Measurements from ENCODE around the gene RPTOR. TPM values are rescaled to one million over a fixed set of nuclear protein-coding genes. Genes with fewer than 3 reads are reported as not detected.

The RPTOR gene
- polyA plus RNA-seq, 1 of the 3 experiments (the other 2 are of a cell fraction) = 14.9 TPM

- Histone ChIP-seq H3K27me3 (ENCODE audit: insufficient read depth) (no peaks in the 10 kb centered on the region; the same call in 1 of the 2 replicates), H3K27ac (ENCODE audit: low read depth in 2 of 2, low read length in 1 of 2) (no peak overlapping the region), H3F3A (replicated peaks; ENCODE audit: insufficient read depth) (peaks cover 7% of the 10 kb centered on the region), H3K9me3 (no peaks in the 10 kb centered on the region), H3K79me2 (ENCODE audit: insufficient read depth) (no peaks in the 10 kb centered on the region), H2AFZ (ENCODE audit: low read depth) (no peak overlapping the region), H3K4me1 (ENCODE audit: control insufficient read depth in 1 of 2, insufficient read depth in 2 of 2, low read depth in 1 of 2, low read length in 1 of 2) (peaks cover 0 to 15% of the 10 kb centered on the region in 2 experiments; a peak in 1 of 4 replicates), H3K4me2 (no peak overlapping the region), H3K36me3 (replicated peaks in 1 of 2; ENCODE audit: control insufficient read depth in 1 of 2, insufficient read depth in 2 of 2, low read length in 1 of 2) (no peaks in the 10 kb centered on the region), H3K9ac (no peak overlapping the region), H4K20me1 (ENCODE audit: insufficient read depth) (no peaks in the 10 kb centered on the region), H3K9me2 (no peaks in the 10 kb centered on the region), H3K4me3 (ENCODE audit: low read depth in 2 of 2, low read length in 1 of 2) (no peak overlapping the region)
- no peak for DNase-seq
- ChIA-PET POLR2A (no interaction called here), CTCF (interaction anchor here (1.1 to 1.9 kb wide), 5 partner anchors 27 to 481 kb away, joined by 4 read pairs; no protein-coding TSS in a partner anchor)
- TF ChIP-seq IRF3 (IDR thresholded peaks at IDR 0.05; ENCODE audit: low read depth, low read length) (no peak), MEF2A (IDR thresholded peaks at IDR 0.05; ENCODE audit: borderline replicate concordance, low read depth) (no peak), TEAD4 (IDR thresholded peaks at IDR 0.05; ENCODE audit: borderline replicate concordance, insufficient read depth) (no peak), GABPA (IDR thresholded peaks at IDR 0.05; ENCODE audit: low read depth) (no peak), USF2 (IDR thresholded peaks at IDR 0.05; ENCODE audit: borderline replicate concordance, low read depth, low read length) (no peak), EP300 (IDR thresholded peaks at IDR 0.05; ENCODE audit: borderline replicate concordance in 1 of 2, low read depth in 1 of 2, low read length in 1 of 2) (no peak), GATA2 (CRISPR knock-in tag; IDR thresholded peaks at IDR 0.05) (no peak), RXRA (IDR thresholded peaks at IDR 0.05; ENCODE audit: borderline replicate concordance, low read depth) (no peak), SIN3A (IDR thresholded peaks at IDR 0.05; ENCODE audit: borderline replicate concordance, low read depth, low read length) (no peak), ELF1 (IDR thresholded peaks at IDR 0.05) (no peak)
- 78% methylated on average over 19 of the region's 22 CpGs for WGBS (ENCODE audit: low lambda C conversion rate)
These were observed 44.5 kb upstream of the RPTOR start for GRCh38 chr17:80499961-80500665.

GRCh38 chr17:80501741-80502577, 42.7 kb upstream of the RPTOR start:
- no peaks in the 10 kb centered on the region for H4K20me1 ChIP-seq (ENCODE audit: insufficient read depth)
- CTCF ChIA-PET = interaction anchor here (0.6 to 1.9 kb wide), 4 partner anchors 24 to 951 kb away, joined by 3 to 4 read pairs (median 4); no protein-coding TSS in a partner anchor
- no peak overlapping the region for H3K27ac ChIP-seq (ENCODE audit: low read depth in 2 of 2, low read length in 1 of 2)
- no peaks in the 10 kb centered on the region for H3K27me3 ChIP-seq (ENCODE audit: insufficient read depth)
- TF ChIP-seq YY1 (IDR thresholded peaks at IDR 0.05; ENCODE audit: low read depth) (no peak), TEAD4 (IDR thresholded peaks at IDR 0.05; ENCODE audit: borderline replicate concordance, insufficient read depth) (no peak), FOXM1 (IDR thresholded peaks at IDR 0.05; ENCODE audit: low read depth) (no peak), SMC3 (IDR thresholded peaks at IDR 0.05; ENCODE audit: low read depth, low read length) (no peak), MEF2A (IDR thresholded peaks at IDR 0.05; ENCODE audit: borderline replicate concordance, low read depth) (no peak), IRF3 (IDR thresholded peaks at IDR 0.05; ENCODE audit: low read depth, low read length) (no peak), JUND (IDR thresholded peaks at IDR 0.05) (no peak), NRF1 (IDR thresholded peaks at IDR 0.05; ENCODE audit: low read depth, low read length) (no peak)
- TF ChIP-seq, protein P1, sequence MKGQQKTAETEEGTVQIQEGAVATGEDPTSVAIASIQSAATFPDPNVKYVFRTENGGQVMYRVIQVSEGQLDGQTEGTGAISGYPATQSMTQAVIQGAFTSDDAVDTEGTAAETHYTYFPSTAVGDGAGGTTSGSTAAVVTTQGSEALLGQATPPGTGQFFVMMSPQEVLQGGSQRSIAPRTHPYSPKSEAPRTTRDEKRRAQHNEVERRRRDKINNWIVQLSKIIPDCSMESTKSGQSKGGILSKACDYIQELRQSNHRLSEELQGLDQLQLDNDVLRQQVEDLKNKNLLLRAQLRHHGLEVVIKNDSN (IDR thresholded peaks at IDR 0.05; ENCODE audit: borderline replicate concordance, low read depth) = no peak
- H3K9me2 ChIP-seq = no peaks in the 10 kb centered on the region
- POLR2A ChIA-PET = no interaction called here
- no peaks in the 10 kb centered on the region for H3K79me2 ChIP-seq (ENCODE audit: insufficient read depth)
- H3K4me2 ChIP-seq = peak overlapping the region; percentile 32; the same call in 1 of the 2 replicates
- 64% methylated on average over 24 of the region's 24 CpGs for WGBS (ENCODE audit: low lambda C conversion rate)
- peaks cover 10% of the 10 kb centered on the region for H3F3A ChIP-seq (replicated peaks; ENCODE audit: insufficient read depth)
- no peak overlapping the region; the same call in 1 of the 2 replicates for H3K9ac ChIP-seq
- no peak for DNase-seq
- peaks cover 0 to 15% of the 10 kb centered on the region in 2 experiments; a peak in 1 of 4 replicates for H3K4me1 ChIP-seq (ENCODE audit: control insufficient read depth in 1 of 2, insufficient read depth in 2 of 2, low read depth in 1 of 2, low read length in 1 of 2)
- no peaks in the 10 kb centered on the region for H3K36me3 ChIP-seq (replicated peaks in 1 of 2; ENCODE audit: control insufficient read depth in 1 of 2, insufficient read depth in 2 of 2, low read length in 1 of 2)
- H2AFZ ChIP-seq (ENCODE audit: low read depth) = peak overlapping the region; percentile 19; the same call in 1 of the 2 replicates
- no peaks in the 10 kb centered on the region for H3K9me3 ChIP-seq
- no peak overlapping the region for H3K4me3 ChIP-seq (ENCODE audit: low read depth in 2 of 2, low read length in 1 of 2)
